ENCODE measurements around the gene SOD2. TPM values are rescaled to one million over a fixed set of nuclear protein-coding genes. Genes with fewer than 3 reads are reported as not detected.

Gene SOD2
- total RNA-seq, 2 donors from 2014 or later = 138 to 1,181 TPM

DNA sequence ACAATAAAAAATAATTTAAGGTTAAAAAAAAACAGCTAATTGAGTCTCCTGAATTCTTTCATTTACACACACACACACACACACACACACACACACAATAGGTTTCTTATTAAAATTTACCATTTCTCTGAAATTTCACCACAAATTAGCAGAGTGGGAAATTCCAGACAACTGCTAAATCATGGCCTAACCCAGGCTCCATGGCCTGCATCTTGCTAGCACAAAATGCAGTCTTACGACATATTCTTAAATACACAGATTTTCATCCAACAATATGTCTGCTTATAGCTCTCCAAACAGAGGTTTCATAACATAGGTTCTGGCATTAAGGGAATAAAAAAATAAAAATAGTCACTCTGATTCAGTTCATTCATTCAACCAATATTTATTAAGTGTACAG lies 46.9 kb downstream of the SOD2 start:
- Histone ChIP-seq H3K36me3 (no peaks in the 10 kb centered on the region), H3K27me3 (replicated peaks; ENCODE audit: insufficient read depth) (no peaks in the 10 kb centered on the region), H3K4me3 (no peak overlapping the region), H3K9me3 (no peaks in the 10 kb centered on the region), H3K27ac (no peak overlapping the region), H3K4me1 (ENCODE audit: control insufficient read depth in 1 of 2, low read depth in 2 of 2) (peaks cover 0 to 6% of the 10 kb centered on the region in 2 donors)
- DNase-seq (ENCODE audit: low spot score) (no peak), ATAC-seq (ENCODE audit: insufficient number of reproducible peaks, low FRiP score, low read depth) (no peak)
- TF ChIP-seq CTCF (IDR thresholded peaks at IDR 0.05) = no peak

DNA sequence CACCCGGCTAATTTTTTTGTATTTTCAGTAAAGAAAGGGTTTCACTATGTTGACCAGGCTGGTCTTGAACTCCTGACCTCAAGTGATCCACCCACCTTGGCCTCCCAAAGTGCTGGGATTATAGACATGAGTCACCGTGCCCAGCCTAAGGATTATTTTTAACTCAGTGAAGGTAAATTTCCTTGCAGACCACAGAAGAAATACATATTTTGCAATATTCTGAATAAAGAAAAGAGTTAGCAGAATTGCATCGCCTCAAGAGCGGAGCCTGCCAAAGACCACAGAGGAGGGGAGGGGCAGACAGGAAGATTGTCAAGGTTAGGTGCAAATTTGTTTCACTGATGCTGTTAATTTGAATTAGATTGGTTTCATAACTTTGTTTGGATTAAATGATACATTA lies 47.4 kb downstream of the SOD2 start:
- no peaks in the 10 kb centered on the region for H3K27me3 ChIP-seq (replicated peaks; ENCODE audit: insufficient read depth)
- no peaks in the 10 kb centered on the region for H3K36me3 ChIP-seq
- no peak overlapping the region for H3K27ac ChIP-seq
- no peaks in the 10 kb centered on the region for H3K9me3 ChIP-seq
- DNase-seq (ENCODE audit: low spot score) (no peak), ATAC-seq (ENCODE audit: insufficient number of reproducible peaks, low FRiP score, low read depth) (no peak)
- TF ChIP-seq CTCF (IDR thresholded peaks at IDR 0.05) = no peak
- no peak overlapping the region for H3K4me3 ChIP-seq
- H3K4me1 ChIP-seq (ENCODE audit: control insufficient read depth in 1 of 2, low read depth in 2 of 2) = peaks cover 0 to 6% of the 10 kb centered on the region in 2 donors

Other genes with a start within 250 kb of the SOD2 start
- 100 to 1,000 TPM in 1 of 2 donors, 10 to 100 TPM in 1; 46.3 to 157 TPM for gene WTAP, start 34.3 kb upstream of the SOD2 start, total RNA-seq
- 10 to 100 TPM in 1 of 2 donors, 1 to 10 TPM in 1; 8.1 to 11.1 TPM for gene ACAT2, start 68.8 kb upstream of the SOD2 start, total RNA-seq
- 100 to 1,000 TPM; 112 to 138 TPM for gene TCP1, start 96.4 kb upstream of the SOD2 start, total RNA-seq
- gene MRPL18, start 97.2 kb upstream of the SOD2 start, total RNA-seq = 10 to 100 TPM; 34.8 to 46.2 TPM
- under 1 TPM in 1 of 2 donors, not detected in 1; 0.54 TPM for gene PNLDC1, start 107.0 kb upstream of the SOD2 start, total RNA-seq
- under 1 TPM; 0.14 to 0.27 TPM for gene MAS1, start 197.7 kb upstream of the SOD2 start, total RNA-seq

Data from thoracic aorta (tissue), 2 donors.